HG03354 (cell line): ENCODE measurements around the gene BABAM1.

ENCODE experiments used
- ATAC-seq: cut with Tn5 transposase; IDR thresholded peaks from one replicate; pipeline ENCODE4 v1.9.1; 2021; ENCODE audit warnings: mild to moderate bottlenecking; ENCODE audit not compliant: unreplicated experiment, poor library complexity, severe bottlenecking

Gene BABAM1

GRCh38 chr19:17266975-17267788 lies at the start of gene BABAM1:
Gene BABAM1, plus strand, starts transcription at chr19:17267443. Its CDS starts 1,364 bp downstream, at chr19:17268807.
- ATAC-seq, result peak; percentile 88

- ATAC-seq, result no peak
Observed at GRCh38 chr19:17219286-17219685, 48.0 kb upstream of the BABAM1 start.

- no peak for ATAC-seq
Observed at GRCh38 chr19:17220207-17220758, 47.0 kb upstream of the BABAM1 start.

- ATAC-seq, result no peak
Observed at GRCh38 chr19:17225053-17225452, 42.2 kb upstream of the BABAM1 start.

GRCh38 chr19:17226002-17226933 lies 41.0 kb upstream of the BABAM1 start, which contains the start of gene OCEL1:
Gene OCEL1, plus strand, starts transcription at chr19:17226226. Its CDS starts 22 bp downstream, at chr19:17226248.
- peak; percentile 93 for ATAC-seq

GRCh38 chr19:17227798-17228367 lies 39.4 kb upstream of the BABAM1 start:
- no peak for ATAC-seq

GRCh38 chr19:17229890-17230289 lies 37.4 kb upstream of the BABAM1 start:
- ATAC-seq, result no peak

GRCh38 chr19:17232258-17232657 lies 35.0 kb upstream of the BABAM1 start:
- ATAC-seq, result no peak

- ATAC-seq, result peak; percentile 50
Observed at GRCh38 chr19:17234911-17235299, 32.3 kb upstream of the BABAM1 start.

- ATAC-seq, result peak; percentile 65
Observed at GRCh38 chr19:17235300-17235970, 31.8 kb upstream of the BABAM1 start.

GRCh38 chr19:17235971-17236777 lies 31.1 kb upstream of the BABAM1 start:
- no peak for ATAC-seq

GRCh38 chr19:17236811-17237543 lies 30.3 kb upstream of the BABAM1 start:
- ATAC-seq, result no peak

- ATAC-seq, result no peak
Observed at GRCh38 chr19:17237747-17238706, 29.2 kb upstream of the BABAM1 start.

GRCh38 chr19:17240062-17240752 lies 27.0 kb upstream of the BABAM1 start:
- no peak for ATAC-seq

- no peak for ATAC-seq
Observed at GRCh38 chr19:17240826-17241399, 26.3 kb upstream of the BABAM1 start.
